CD14-positive monocyte (primary cell): ENCODE results near the gene SOHLH1. TPM values are rescaled to one million over a fixed set of nuclear protein-coding genes. Genes with fewer than 3 reads are reported as not detected.

ENCODE experiments used
- DNase-seq, 3 donors: peaks; one replicate each; pipeline ENCODE4 v3.0.0-alpha.2; 2011 to 2022
- H2AFZ ChIP-seq: 2 replicates; pipeline ENCODE4 v1.6.0; 2012; ENCODE audit warnings: mild to moderate bottlenecking, low read depth, low read length, inconsistent platforms; ENCODE audit not compliant: insufficient read depth, poor library complexity, severe bottlenecking
- H3K27ac ChIP-seq, 2 donors: 1 replicate in 1 of 2; 2 replicates in 1 of 2; pipeline ENCODE4 v1.5.1; 2012 to 2013; ENCODE audit warnings: low read length in 2 of 2, control low read depth in 1 of 2, inconsistent platforms in 1 of 2, low read depth in 1 of 2, mild to moderate bottlenecking in 1 of 2
- H3K27me3 ChIP-seq, 2 donors: one replicate each; pipeline versions ENCODE4 v1.6.0 to v1.6.1; 2011 to 2013; ENCODE audit warnings: low read length in 2 of 2; ENCODE audit not compliant: control insufficient read depth in 2 of 2, insufficient read depth in 2 of 2
- H3K36me3 ChIP-seq, 2 donors: replicated peaks in 1 of 2; 1 replicate in 1 of 2; 2 replicates in 1 of 2; pipeline versions ENCODE4 v1.5.1 to v1.6.1; 2012 to 2013; ENCODE audit warnings: low read length in 2 of 2, control low read depth in 1 of 2, inconsistent platforms in 1 of 2, mild to moderate bottlenecking in 1 of 2; ENCODE audit not compliant: insufficient read depth in 2 of 2, control insufficient read depth in 1 of 2
- H3K4me1 ChIP-seq, 2 donors: 1 replicate in 1 of 2; 2 replicates in 1 of 2; pipeline versions ENCODE4 v1.5.1 to v1.6.1; 2012 to 2013; ENCODE audit warnings: low read length in 2 of 2, control low read depth in 1 of 2, inconsistent platforms in 1 of 2, mild to moderate bottlenecking in 1 of 2, moderate library complexity in 1 of 2; ENCODE audit not compliant: insufficient read depth in 2 of 2, control insufficient read depth in 1 of 2
- H3K4me2 ChIP-seq: replicated peaks from 2 replicates; pipeline ENCODE3; 2012; ENCODE audit warnings: low read length, moderate library complexity, mild to moderate bottlenecking; ENCODE audit not compliant: poor library complexity, severe bottlenecking; ENCODE audit errors: extremely low read depth
- H3K4me3 ChIP-seq, 3 experiments: fragments of 200-600 bp in 1 of 3; sonication (generic) in 1 of 3; replicated peaks in 1 of 3; 1 replicate in 2 of 3; 2 replicates in 1 of 3; pipeline ENCODE4 v1.5.1; 2011 to 2013; ENCODE audit warnings: low read length in 3 of 3, mild to moderate bottlenecking in 3 of 3, control low read depth in 2 of 3, low read depth in 2 of 3, inconsistent platforms in 1 of 3, moderate library complexity in 1 of 3
- H3K79me2 ChIP-seq: 2 replicates; pipeline ENCODE4 v1.6.0; 2012; ENCODE audit warnings: mild to moderate bottlenecking, control low read depth, inconsistent platforms, low read length, moderate library complexity; ENCODE audit not compliant: insufficient read depth
- H3K9ac ChIP-seq: 2 replicates; pipeline ENCODE4 v1.6.0; 2017; ENCODE audit warnings: low read length, mild to moderate bottlenecking; ENCODE audit not compliant: insufficient read depth, poor library complexity, severe bottlenecking
- H3K9me3 ChIP-seq, 2 donors: replicated peaks in 1 of 2; 1 replicate in 1 of 2; 2 replicates in 1 of 2; pipeline versions ENCODE4 v1.5.1 to v1.6.1; 2012 to 2013; ENCODE audit warnings: low read length in 2 of 2, control low read depth in 1 of 2; ENCODE audit not compliant: control insufficient read depth in 1 of 2, insufficient read depth in 1 of 2
- H4K20me1 ChIP-seq: 2 replicates; pipeline ENCODE4 v1.6.0; 2012; ENCODE audit warnings: mild to moderate bottlenecking, low read length, control low read depth, moderate library complexity; ENCODE audit not compliant: insufficient read depth
- H3K27ac Mint-ChIP-seq, 7 donors: one replicate each; pipeline ENCODE4 v1.8.0; 2020; ENCODE audit warnings: mild to moderate bottlenecking in 7 of 7, mixed read lengths in 7 of 7, moderate library complexity in 6 of 7, inconsistent platforms in 2 of 7
- H3K27me3 Mint-ChIP-seq, 3 donors: one replicate each; pipeline ENCODE4 v1.8.0; 2021 to 2022; ENCODE audit warnings: low read depth in 3 of 3, mild to moderate bottlenecking in 3 of 3, mixed read lengths in 3 of 3, moderate library complexity in 3 of 3, inconsistent platforms in 1 of 3
- H3K36me3 Mint-ChIP-seq, 2 donors: one replicate each; pipeline ENCODE4 v1.8.0; 2020; ENCODE audit warnings: mixed read lengths in 2 of 2, inconsistent platforms in 1 of 2, mild to moderate bottlenecking in 1 of 2
- H3K4me1 Mint-ChIP-seq: one replicate; pipeline ENCODE4 v1.8.0; 2020; ENCODE audit warnings: mild to moderate bottlenecking, mixed read lengths
- H3K4me3 Mint-ChIP-seq, 2 donors: one replicate each; pipeline ENCODE4 v1.8.0; 2020; ENCODE audit warnings: mild to moderate bottlenecking in 2 of 2, mixed read lengths in 2 of 2, moderate library complexity in 1 of 2
- H3K9me3 Mint-ChIP-seq, 7 donors: one replicate each; pipeline ENCODE4 v1.8.0; 2020 to 2022; ENCODE audit warnings: mixed read lengths in 7 of 7, mild to moderate bottlenecking in 6 of 7, moderate library complexity in 6 of 7, inconsistent platforms in 2 of 7
- WGBS: methylation state at CpG from one replicate; pipeline ENCODE4 v1.1.5; 2013; ENCODE audit warnings: missing lambda C conversion rate; ENCODE audit not compliant: insufficient coverage; 5-methylcytosine and 5-hydroxymethylcytosine counted together
- intact Hi-C, 2 donors: fragments of 100-400 bp; cut with micrococcal nuclease; formaldehyde crosslinking; loops; one replicate each; pipeline versions ENCODE4 v1.15.0 to v1.15.1; 2023
- polyA plus RNA-seq, 3 donors: library from polyadenylated mRNA; depleted of rRNA in 1 of 3; unstranded in 2 of 3; stranded (reverse) in 1 of 3; fragments of 300-500 nt in 2 of 3; fragments of >200 nt in 1 of 3; fragmentation: Illumina TruSeq in 2 of 3; gene quantifications; 1 replicate in 2 of 3; 2 replicates in 1 of 3; pipeline ENCODE4 v1.2.3, GENCODE V29; 2012 to 2021
- TF ChIP-seq, protein P1 (sequence below): fragments of 200-600 bp; IDR thresholded peaks from one replicate; pipeline ENCODE4 v1.8.0; 2022; ENCODE audit warnings: antibody characterized with exemption, mild to moderate bottlenecking

The SOHLH1 gene
- polyA plus RNA-seq, 3 donors = not detected

GRCh38 chr9:135744333-135745070, 45.2 kb upstream of the SOHLH1 start:
- Mint-ChIP-seq H3K27ac (no peak overlapping the region), H3K4me1 (no peaks in the 10 kb centered on the region)
- 92% methylated on average over 33 of the region's 33 CpGs for WGBS

GRCh38 chr9:135743546-135744332, 44.5 kb upstream of the SOHLH1 start:
- H3K4me1 ChIP-seq = no peaks in the 10 kb centered on the region
- 88% methylated on average over 24 of the region's 25 CpGs for WGBS
- Mint-ChIP-seq H3K36me3 (no peaks in the 10 kb centered on the region), H3K9me3 (no peaks in the 10 kb centered on the region), H3K4me1 (no peaks in the 10 kb centered on the region), H3K27me3 (peaks cover 0 to 13% (median 3%) of the 10 kb centered on the region in 3 donors), H3K4me3 (no peak overlapping the region), H3K27ac (no peak overlapping the region)
- no peak overlapping the region for H3K27ac ChIP-seq
- intact Hi-C loops = no loop called here
- no peak overlapping the region for H2AFZ ChIP-seq
- no peak overlapping the region for H3K4me3 ChIP-seq
- H3K9me3 ChIP-seq = no peaks in the 10 kb centered on the region
- H3K79me2 ChIP-seq = no peaks in the 10 kb centered on the region
- H3K4me2 ChIP-seq = no peak overlapping the region
- H3K9ac ChIP-seq = no peak overlapping the region
- H3K36me3 ChIP-seq = no peaks in the 10 kb centered on the region
- no peaks in the 10 kb centered on the region for H3K27me3 ChIP-seq
- TF ChIP-seq, protein P1, sequence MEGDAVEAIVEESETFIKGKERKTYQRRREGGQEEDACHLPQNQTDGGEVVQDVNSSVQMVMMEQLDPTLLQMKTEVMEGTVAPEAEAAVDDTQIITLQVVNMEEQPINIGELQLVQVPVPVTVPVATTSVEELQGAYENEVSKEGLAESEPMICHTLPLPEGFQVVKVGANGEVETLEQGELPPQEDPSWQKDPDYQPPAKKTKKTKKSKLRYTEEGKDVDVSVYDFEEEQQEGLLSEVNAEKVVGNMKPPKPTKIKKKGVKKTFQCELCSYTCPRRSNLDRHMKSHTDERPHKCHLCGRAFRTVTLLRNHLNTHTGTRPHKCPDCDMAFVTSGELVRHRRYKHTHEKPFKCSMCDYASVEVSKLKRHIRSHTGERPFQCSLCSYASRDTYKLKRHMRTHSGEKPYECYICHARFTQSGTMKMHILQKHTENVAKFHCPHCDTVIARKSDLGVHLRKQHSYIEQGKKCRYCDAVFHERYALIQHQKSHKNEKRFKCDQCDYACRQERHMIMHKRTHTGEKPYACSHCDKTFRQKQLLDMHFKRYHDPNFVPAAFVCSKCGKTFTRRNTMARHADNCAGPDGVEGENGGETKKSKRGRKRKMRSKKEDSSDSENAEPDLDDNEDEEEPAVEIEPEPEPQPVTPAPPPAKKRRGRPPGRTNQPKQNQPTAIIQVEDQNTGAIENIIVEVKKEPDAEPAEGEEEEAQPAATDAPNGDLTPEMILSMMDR = no peak
- no peak for DNase-seq
- H4K20me1 ChIP-seq = no peaks in the 10 kb centered on the region

More at GRCh38 chr9:135744333-135745070, 45.2 kb upstream of the SOHLH1 start:
- no peaks in the 10 kb centered on the region for H3K36me3 Mint-ChIP-seq
- H2AFZ ChIP-seq = no peak overlapping the region
- no peaks in the 10 kb centered on the region for H3K4me1 ChIP-seq
- H4K20me1 ChIP-seq = no peaks in the 10 kb centered on the region
- TF ChIP-seq, protein P1 = no peak
- no peaks in the 10 kb centered on the region for H3K9me3 ChIP-seq
- H3K9ac ChIP-seq = no peak overlapping the region
- H3K79me2 ChIP-seq = no peaks in the 10 kb centered on the region
- no peaks in the 10 kb centered on the region for H3K27me3 ChIP-seq
- no peak overlapping the region for H3K4me3 Mint-ChIP-seq
- H3K27me3 Mint-ChIP-seq = peaks cover 0 to 8% (median 3%) of the 10 kb centered on the region in 3 donors
- no peak for DNase-seq
- H3K4me3 ChIP-seq = no peak overlapping the region
- H3K36me3 ChIP-seq = no peaks in the 10 kb centered on the region
- H3K27ac ChIP-seq = no peak overlapping the region
- intact Hi-C loops = no loop called here
- no peak overlapping the region for H3K4me2 ChIP-seq
- no peaks in the 10 kb centered on the region for H3K9me3 Mint-ChIP-seq
